ENCODE measurements around the gene PCDHA1.
"Not testable (repeated sequence)": the region's sequence is repeated elsewhere in the genome, so short reads cannot be mapped to it uniquely, and the experiment has no call there.

Gene PCDHA1

GRCh38 chr5:140785905-140786686 lies at the start of gene PCDHA1:
PCDHA1 (plus strand) TSS chr5:140786140.
- no peak for DNase-seq (ENCODE audit: low read depth, low spot score)

- no peak for DNase-seq (ENCODE audit: low read depth, low spot score)
Observed at GRCh38 chr5:140737486-140737885, 48.5 kb upstream of the PCDHA1 start.

GRCh38 chr5:140741967-140742366 lies 44.0 kb upstream of the PCDHA1 start:
- DNase-seq (ENCODE audit: low read depth, low spot score): no peak

GRCh38 chr5:140753561-140753960 lies 32.4 kb upstream of the PCDHA1 start:
- DNase-seq (ENCODE audit: low read depth, low spot score): no peak

GRCh38 chr5:140764177-140764973 lies 21.6 kb upstream of the PCDHA1 start:
- DNase-seq (ENCODE audit: low read depth, low spot score): no peak

- DNase-seq (ENCODE audit: low read depth, low spot score): no peak
Observed at GRCh38 chr5:140767444-140767843, 18.5 kb upstream of the PCDHA1 start.

- no peak for DNase-seq (ENCODE audit: low read depth, low spot score)
Observed at GRCh38 chr5:140780512-140780911, 5.4 kb upstream of the PCDHA1 start.

- DNase-seq (ENCODE audit: low read depth, low spot score): not testable (repeated sequence)
Observed at GRCh38 chr5:140787422-140787821, 1.5 kb downstream of the PCDHA1 start.

GRCh38 chr5:140787849-140788504 lies 2.0 kb downstream of the PCDHA1 start:
- DNase-seq (ENCODE audit: low read depth, low spot score): not testable (repeated sequence)

- no peak for DNase-seq (ENCODE audit: low read depth, low spot score)
Observed at GRCh38 chr5:140791089-140791488, 5.1 kb downstream of the PCDHA1 start.

- DNase-seq (ENCODE audit: low read depth, low spot score): no peak
Observed at GRCh38 chr5:140794595-140795258, 8.8 kb downstream of the PCDHA1 start, which contains the start of gene PCDHA2. PCDHA2 (plus strand) TSS chr5:140794852.

GRCh38 chr5:140795259-140795641 lies 9.3 kb downstream of the PCDHA1 start:
- no peak for DNase-seq (ENCODE audit: low read depth, low spot score)

- DNase-seq (ENCODE audit: low read depth, low spot score): not testable (repeated sequence)
Observed at GRCh38 chr5:140796072-140796717, 10.3 kb downstream of the PCDHA1 start.

- DNase-seq (ENCODE audit: low read depth, low spot score): no peak
Observed at GRCh38 chr5:140796718-140797095, 10.8 kb downstream of the PCDHA1 start.

- DNase-seq (ENCODE audit: low read depth, low spot score): no peak
Observed at GRCh38 chr5:140800816-140801493, 15.0 kb downstream of the PCDHA1 start, which contains the start of gene PCDHA3. PCDHA3 (plus strand) TSS chr5:140801057.

- DNase-seq (ENCODE audit: low read depth, low spot score): no peak
Observed at GRCh38 chr5:140801494-140801841, 15.5 kb downstream of the PCDHA1 start.

GRCh38 chr5:140802381-140802780 lies 16.4 kb downstream of the PCDHA1 start:
- not testable (repeated sequence) for DNase-seq (ENCODE audit: low read depth, low spot score)

GRCh38 chr5:140802781-140803271 lies 16.9 kb downstream of the PCDHA1 start:
- no peak for DNase-seq (ENCODE audit: low read depth, low spot score)

- DNase-seq (ENCODE audit: low read depth, low spot score): no peak
Observed at GRCh38 chr5:140806834-140807775, 21.2 kb downstream of the PCDHA1 start, which contains the start of gene PCDHA4. PCDHA4 (plus strand) TSS chr5:140807068.
